ENCODE data around the gene GRIK4.

GRCh38 chr11:120945042-120945441, 433.5 kb downstream of the GRIK4 start:
- TF ChIP-seq POLR2AphosphoS5 (IDR thresholded peaks at IDR 0.05; ENCODE audit: low read depth, low read length) (no peak), POLR2A (IDR thresholded peaks at IDR 0.05; ENCODE audit: low read depth, low read length) (no peak)

Data from GM12892 (cell line).